ENCODE results near the gene PLCB3.
"Not testable (repeated sequence)": the region's sequence is repeated elsewhere in the genome, so short reads cannot be mapped to it uniquely, and the experiment has no call there.

The PLCB3 gene

DNA sequence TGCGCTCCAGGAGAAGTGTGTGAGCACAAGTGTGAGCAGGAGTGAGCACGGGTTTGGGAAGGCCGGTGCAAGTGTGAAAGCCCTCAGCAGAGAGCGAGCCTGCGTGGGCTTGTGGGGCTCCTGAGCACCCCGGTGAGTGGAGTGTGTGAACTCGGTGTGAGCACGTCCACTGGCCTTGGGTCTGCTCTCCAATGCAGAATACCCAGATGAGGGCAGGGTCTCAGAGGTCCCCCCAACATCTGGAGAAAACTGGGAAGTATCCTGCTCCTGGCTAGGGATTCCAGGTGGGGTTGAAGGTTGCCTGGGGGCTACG lies 55.2 kb downstream of the PLCB3 start:
- no peak for DNase-seq

DNA sequence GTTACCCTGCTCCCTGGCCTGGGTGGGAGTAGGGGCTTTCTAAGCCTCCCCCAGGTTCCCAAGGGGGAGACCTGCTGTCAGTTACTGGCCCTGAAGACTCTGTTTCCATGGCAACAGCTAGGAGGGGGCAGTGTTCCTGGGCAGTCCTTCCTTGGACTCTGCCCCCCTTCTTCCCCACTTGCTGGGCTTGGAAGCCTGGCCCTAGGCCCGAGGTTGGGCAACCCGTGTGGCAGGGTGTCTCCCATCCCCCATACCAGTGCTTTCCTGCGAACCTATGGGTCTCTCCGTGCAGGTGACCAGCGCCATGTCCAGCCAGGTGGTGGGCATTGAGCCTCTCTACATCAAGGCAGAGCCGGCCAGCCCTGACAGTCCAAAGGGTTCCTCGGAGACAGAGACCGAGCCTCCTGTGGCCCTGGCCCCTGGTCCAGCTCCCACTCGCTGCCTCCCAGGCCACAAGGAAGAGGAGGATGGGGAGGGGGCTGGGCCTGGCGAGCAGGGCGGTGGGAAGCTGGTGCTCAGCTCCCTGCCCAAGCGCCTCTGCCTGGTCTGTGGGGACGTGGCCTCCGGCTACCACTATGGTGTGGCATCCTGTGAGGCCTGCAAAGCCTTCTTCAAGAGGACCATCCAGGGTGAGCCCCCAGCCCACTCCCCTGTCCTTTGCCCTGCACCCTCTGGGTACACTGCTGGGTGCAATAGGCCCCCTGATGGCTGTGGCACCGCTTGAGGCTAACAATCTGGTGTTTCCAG lies 55.7 kb downstream of the PLCB3 start:
- DNase-seq = no peak

GRCh38 chr11:64307795-64308194 lies 56.5 kb downstream of the PLCB3 start:
- not testable (repeated sequence) for DNase-seq

DNA sequence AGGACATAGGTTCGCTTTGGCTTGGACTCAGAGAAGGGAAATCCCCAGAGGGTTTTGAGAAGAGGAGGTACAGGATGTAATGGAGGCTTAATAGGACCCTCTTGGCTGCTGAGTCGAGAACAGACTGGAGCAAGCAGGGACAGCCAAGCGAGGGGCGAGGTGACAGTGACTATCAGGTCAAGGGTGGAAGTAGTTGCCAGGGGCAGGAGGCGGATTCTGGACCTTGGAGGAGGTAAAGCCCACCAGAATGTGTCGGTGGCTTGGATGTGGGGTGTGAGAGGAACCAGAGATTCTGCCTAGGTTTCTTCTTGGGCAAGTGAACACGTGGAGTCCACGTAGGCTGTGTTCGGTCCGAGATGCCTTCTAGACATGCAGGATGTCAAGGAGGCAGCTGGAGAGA lies 61.6 kb downstream of the PLCB3 start:
- no peak for DNase-seq

- no peak for DNase-seq
These were observed 62.3 kb downstream of the PLCB3 start for GRCh38 chr11:64313491-64314145.

- DNase-seq = no peak
These were observed 62.9 kb downstream of the PLCB3 start for GRCh38 chr11:64314146-64314804.

DNA sequence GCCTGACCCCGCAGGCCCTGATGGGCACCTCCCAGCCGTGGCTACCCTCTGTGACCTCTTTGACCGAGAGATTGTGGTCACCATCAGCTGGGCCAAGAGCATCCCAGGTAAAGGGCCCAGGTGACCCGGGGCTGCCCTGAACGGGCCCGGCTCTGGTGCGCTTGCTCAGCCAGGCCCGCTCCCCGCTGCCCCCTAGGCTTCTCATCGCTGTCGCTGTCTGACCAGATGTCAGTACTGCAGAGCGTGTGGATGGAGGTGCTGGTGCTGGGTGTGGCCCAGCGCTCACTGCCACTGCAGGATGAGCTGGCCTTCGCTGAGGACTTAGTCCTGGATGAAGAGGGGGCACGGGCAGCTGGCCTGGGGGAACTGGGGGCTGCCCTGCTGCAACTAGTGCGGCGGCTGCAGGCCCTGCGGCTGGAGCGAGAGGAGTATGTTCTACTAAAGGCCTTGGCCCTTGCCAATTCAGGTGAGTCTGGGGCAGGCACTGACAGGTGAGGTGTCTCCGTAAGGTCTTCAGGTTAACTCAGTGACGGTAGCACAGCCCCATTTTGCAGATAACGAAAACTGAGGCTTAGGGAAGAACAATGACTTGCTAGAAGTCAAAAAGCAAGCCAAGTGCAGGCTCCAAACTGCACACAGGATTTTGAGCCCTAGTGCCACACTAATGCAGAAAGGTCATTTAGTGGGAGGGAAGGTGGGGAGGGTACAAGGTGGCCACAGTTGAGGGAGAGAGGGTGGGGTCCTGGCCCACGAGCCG lies 63.7 kb downstream of the PLCB3 start:
- DNase-seq = no peak

- not testable (repeated sequence) for DNase-seq
These were observed 64.6 kb downstream of the PLCB3 start for GRCh38 chr11:64315667-64316526.

DNA sequence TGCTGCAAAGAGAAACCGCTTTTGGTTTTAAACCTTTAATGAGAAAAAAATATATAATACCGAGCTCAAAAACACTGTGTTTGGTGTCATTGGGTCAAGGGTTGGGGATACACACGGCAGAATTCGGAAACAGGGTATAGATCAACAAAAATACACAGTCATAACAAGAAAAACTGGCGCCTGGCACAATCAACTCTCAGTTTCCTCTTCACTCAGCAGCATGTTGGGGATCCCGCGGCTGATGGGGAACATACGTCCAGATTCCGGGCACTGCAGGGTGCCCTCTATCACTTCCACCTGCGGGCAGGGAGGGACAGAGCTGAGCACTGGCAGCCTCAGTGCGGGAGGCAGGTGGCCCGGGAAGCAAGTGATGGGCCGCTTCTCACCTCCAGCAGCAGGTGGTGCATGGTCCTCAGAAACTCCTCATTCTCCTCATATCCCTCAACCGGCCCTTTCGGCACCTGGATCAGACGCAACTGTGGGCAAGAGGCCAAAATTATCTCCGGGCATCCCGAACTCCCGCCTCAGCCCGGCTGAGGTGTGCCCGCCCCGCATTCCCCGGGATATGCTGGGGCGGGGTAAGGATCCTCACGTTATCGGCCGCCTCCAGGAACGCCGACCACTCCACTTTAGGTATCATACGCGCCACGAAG lies 65.5 kb downstream of the PLCB3 start:
- peak in 1 of 2 experiments; percentile 30 for DNase-seq

- DNase-seq = peak; percentile 92 to 96
These were observed 66.1 kb downstream of the PLCB3 start, which contains the start of gene TRMT112 for GRCh38 chr11:64317325-64317960. TRMT112 (minus strand) TSS chr11:64317559; CDS start chr11:64317526, 33 bp downstream.

DNA sequence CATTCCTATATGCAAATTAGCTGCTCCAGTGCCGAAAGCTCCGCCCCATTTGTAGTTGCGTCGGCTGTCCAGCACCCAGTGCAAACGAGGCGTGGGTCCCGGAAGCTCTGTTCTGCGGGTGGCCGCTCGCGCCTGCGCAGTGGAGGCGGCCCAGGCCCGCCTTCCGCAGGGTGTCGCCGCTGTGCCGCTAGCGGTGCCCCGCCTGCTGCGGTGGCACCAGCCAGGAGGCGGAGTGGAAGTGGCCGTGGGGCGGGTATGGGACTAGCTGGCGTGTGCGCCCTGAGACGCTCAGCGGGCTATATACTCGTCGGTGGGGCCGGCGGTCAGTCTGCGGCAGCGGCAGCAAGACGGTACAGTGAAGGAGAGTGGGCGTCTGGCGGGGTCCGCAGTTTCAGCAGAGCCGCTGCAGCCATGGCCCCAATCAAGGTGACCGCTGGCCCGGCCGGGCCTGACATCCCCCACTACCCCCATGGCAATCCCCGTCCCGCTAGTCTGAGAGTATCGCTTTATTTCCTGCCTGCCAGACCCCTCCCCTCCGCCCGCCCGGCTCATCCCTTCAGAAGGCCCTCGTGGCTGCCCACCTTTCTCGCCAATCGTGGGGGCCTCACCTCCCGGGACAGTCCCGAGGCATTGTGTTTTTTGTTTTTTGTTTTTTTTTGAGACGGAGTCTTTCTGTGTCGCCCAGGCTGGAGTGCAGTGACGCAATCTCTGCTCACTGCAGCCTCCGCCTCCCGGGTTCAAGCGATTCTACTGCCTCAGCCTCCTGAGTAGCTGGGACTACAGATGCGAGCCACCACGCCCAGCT lies 66.8 kb downstream of the PLCB3 start, which contains the start of gene PRDX5:
PRDX5 (plus strand) TSS at position 161 of the 805 bp plus-strand sequence; CDS start at position 256, 95 bp downstream.
- peak; percentile 89 to 91 for DNase-seq

All from activated CD4-positive, alpha-beta T cell treated with anti-CD3 and anti-CD28 coated beads, Interleukin-2, amount 50 U/mL, for 4 hours (primary cell).